Spleen (tissue), 7 donors: ENCODE results near the gene CABP4.

Experiments
- POLR2A ChIP-seq, 3 donors: fragments of 450-650 bp; IDR thresholded peaks; one replicate each; pipeline ENCODE4 v1.5.1; 2017; ENCODE audit warnings: antibody characterized with exemption in 3 of 3, mild to moderate bottlenecking in 1 of 3
- POLR2AphosphoS5 ChIP-seq, 3 donors: sonication (generic); formaldehyde crosslinking; IDR thresholded peaks; one replicate each; pipeline ENCODE4 v1.5.1; 2017; ENCODE audit warnings: antibody characterized with exemption in 3 of 3
- TF ChIP-seq, protein P1 (sequence below), 11 experiments: fragments of 200-600 bp in 7 of 11; fragments of 450-650 bp in 4 of 11; sonication (generic) in 4 of 11; IDR thresholded peaks in 8 of 11; conservative IDR thresholded peaks in 3 of 11; 1 replicate in 7 of 11; 2 replicates in 4 of 11; pipeline versions ENCODE4 v1.4.0 to v1.8.0; 2016 to 2021; ENCODE audit warnings: antibody characterized with exemption in 11 of 11, inconsistent platforms in 4 of 11, mild to moderate bottlenecking in 1 of 11
- donor health status: DM: no; HTN: no; CAD: no; lungs with moderate emphysema.
- donor health status: DM: no; HTN: no; CAD: no.
- donor health status: DM: no; HTN: no; CAD: no.

GRCh38 chr11:67466367-67466766 is 11.2 kb downstream of the CABP4 start:
- TF ChIP-seq, protein P1, sequence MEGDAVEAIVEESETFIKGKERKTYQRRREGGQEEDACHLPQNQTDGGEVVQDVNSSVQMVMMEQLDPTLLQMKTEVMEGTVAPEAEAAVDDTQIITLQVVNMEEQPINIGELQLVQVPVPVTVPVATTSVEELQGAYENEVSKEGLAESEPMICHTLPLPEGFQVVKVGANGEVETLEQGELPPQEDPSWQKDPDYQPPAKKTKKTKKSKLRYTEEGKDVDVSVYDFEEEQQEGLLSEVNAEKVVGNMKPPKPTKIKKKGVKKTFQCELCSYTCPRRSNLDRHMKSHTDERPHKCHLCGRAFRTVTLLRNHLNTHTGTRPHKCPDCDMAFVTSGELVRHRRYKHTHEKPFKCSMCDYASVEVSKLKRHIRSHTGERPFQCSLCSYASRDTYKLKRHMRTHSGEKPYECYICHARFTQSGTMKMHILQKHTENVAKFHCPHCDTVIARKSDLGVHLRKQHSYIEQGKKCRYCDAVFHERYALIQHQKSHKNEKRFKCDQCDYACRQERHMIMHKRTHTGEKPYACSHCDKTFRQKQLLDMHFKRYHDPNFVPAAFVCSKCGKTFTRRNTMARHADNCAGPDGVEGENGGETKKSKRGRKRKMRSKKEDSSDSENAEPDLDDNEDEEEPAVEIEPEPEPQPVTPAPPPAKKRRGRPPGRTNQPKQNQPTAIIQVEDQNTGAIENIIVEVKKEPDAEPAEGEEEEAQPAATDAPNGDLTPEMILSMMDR (IDR thresholded peaks at IDR 0.05 in 8 of 11, conservative IDR thresholded peaks at IDR 0.05 in 3 of 11) = no peak
- TF ChIP-seq POLR2AphosphoS5 (IDR thresholded peaks at IDR 0.05) = peak in 1 of 3 donors; percentile 13
- TF ChIP-seq POLR2A (IDR thresholded peaks at IDR 0.05) = no peak
